PC-9 (cell line): Measurements from ENCODE around the gene GLIPR1. TPM values are rescaled to one million over a fixed set of nuclear protein-coding genes. Genes with fewer than 3 reads are reported as not detected.

Source experiments
- BruUV-seq: library from RNA; stranded (reverse); fragments of 400-500 nt; replicated peaks from 2 replicates; lab custom pipeline; 2021; lab: Mats Ljungman, UMichigan
- CTCF ChIA-PET: fragments of 300-600 bp; sonication (Branson Sonifier 250); formaldehyde crosslinking; loops from one replicate; lab custom pipeline; 2022; ENCODE audit warnings: antibody characterized with exemption; lab: Charles Lee
- POLR2A ChIA-PET: fragments of 300-600 bp; sonication (Branson Sonifier 250); formaldehyde crosslinking; loops from one replicate; lab custom pipeline; 2022; ENCODE audit warnings: antibody characterized with exemption; ENCODE audit not compliant: unreplicated experiment; lab: Charles Lee
- DNase-seq, 2 experiments: peaks; one replicate each; pipeline versions ENCODE4 v3.0.0 to v3.0.0-alpha.2; 2015 to 2022; ENCODE audit warnings: mixed read lengths in 1 of 2
- H2AFZ ChIP-seq: fragments of 200-600 bp; sonication (generic); 2 replicates; pipeline ENCODE4 v1.8.1; 2017; ENCODE audit warnings: antibody characterized with exemption
- H3F3A ChIP-seq: fragments of 200-600 bp; sonication (generic); 2 replicates; pipeline ENCODE4 v1.8.1; 2017; ENCODE audit warnings: antibody characterized with exemption, mild to moderate bottlenecking, low read depth; ENCODE audit not compliant: insufficient read depth
- H3K27ac ChIP-seq: fragments of 200-600 bp; sonication (generic); 2 replicates; pipeline ENCODE4 v1.6.1; 2016; ENCODE audit warnings: mixed run types
- H3K27me3 ChIP-seq: fragments of 200-600 bp; sonication (generic); 2 replicates; pipeline ENCODE4 v1.6.1; 2016; ENCODE audit warnings: low read depth, mixed run types; ENCODE audit not compliant: insufficient read depth
- H3K36me3 ChIP-seq: fragments of 200-600 bp; sonication (generic); 2 replicates; pipeline ENCODE4 v1.6.1; 2016; ENCODE audit warnings: low read depth, mixed run types
- H3K4me1 ChIP-seq: fragments of 200-600 bp; sonication (generic); replicated peaks from 2 replicates; pipeline ENCODE4 v1.6.1; 2016; ENCODE audit warnings: mixed run types; ENCODE audit not compliant: insufficient read depth
- H3K4me2 ChIP-seq: fragments of 200-600 bp; sonication (generic); 2 replicates; pipeline ENCODE4 v1.6.1; 2017; ENCODE audit warnings: mixed run types
- H3K4me3 ChIP-seq: fragments of 200-600 bp; sonication (generic); 2 replicates; pipeline ENCODE4 v1.6.1; 2016; ENCODE audit warnings: mixed run types
- H3K79me2 ChIP-seq: fragments of 200-600 bp; sonication (generic); 2 replicates; pipeline ENCODE4 v1.6.1; 2017; ENCODE audit warnings: low read depth, mixed run types
- H3K9me2 ChIP-seq: fragments of 200-600 bp; sonication (generic); 2 replicates; pipeline ENCODE4 v1.8.1; 2017; ENCODE audit warnings: mild to moderate bottlenecking; ENCODE audit not compliant: insufficient read depth
- H3K9me3 ChIP-seq: fragments of 200-600 bp; sonication (generic); 2 replicates; pipeline ENCODE4 v1.8.1; 2016; ENCODE audit warnings: low read depth; ENCODE audit not compliant: insufficient read depth
- H4K20me1 ChIP-seq: fragments of 200-600 bp; sonication (generic); 2 replicates; pipeline ENCODE4 v1.8.1; 2017; ENCODE audit not compliant: insufficient read depth
- EZH2 ChIP-seq: fragments of 200-600 bp; sonication (generic); IDR thresholded peaks from 2 replicates; pipeline ENCODE4 v1.8.0; 2017; ENCODE audit warnings: antibody characterized with exemption, low read depth
- intact Hi-C: fragments of 100-400 bp; cut with micrococcal nuclease; formaldehyde crosslinking; loops from one replicate; pipeline ENCODE4 v1.10.0; 2022; ENCODE audit not compliant: unreplicated experiment
- total RNA-seq: library from RNA; stranded (reverse); gene quantifications from 2 replicates; pipeline ENCODE4 v1.2.3, GENCODE V29; 2021
- TF ChIP-seq, protein P1 (sequence below): fragments of 200-600 bp; sonication (generic); conservative IDR thresholded peaks from 2 replicates; pipeline ENCODE4 v1.6.1; 2017; ENCODE audit warnings: mixed run types, antibody characterized with exemption, mild to moderate bottlenecking, moderate library complexity

The GLIPR1 gene
- total RNA-seq, 1 experiment from 2014 or later: 14.1 TPM

DNA sequence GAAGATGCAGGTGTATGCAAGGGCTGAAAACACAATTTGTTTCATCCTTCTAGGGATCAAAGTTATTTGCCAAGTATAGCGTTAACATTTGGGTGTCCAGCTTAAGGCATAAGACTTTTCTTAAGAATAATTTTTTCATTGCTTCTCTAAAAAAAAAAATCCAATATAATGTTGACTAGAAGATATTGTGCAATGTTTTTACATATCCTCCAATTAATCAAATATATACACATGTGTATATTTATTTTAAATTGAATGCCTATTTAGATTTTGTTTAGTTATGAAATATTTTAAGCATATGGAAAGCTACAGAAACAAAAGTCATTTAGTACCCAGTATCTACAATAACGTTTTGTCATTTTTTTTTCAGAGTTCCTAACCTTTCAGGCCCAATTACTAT is 59.3 kb downstream of the GLIPR1 start:
- Histone ChIP-seq H3F3A (no peaks in the 10 kb centered on the region), H3K36me3 (no peaks in the 10 kb centered on the region), H3K4me2 (no peak overlapping the region), H3K4me3 (no peak overlapping the region), H3K4me1 (no peaks in the 10 kb centered on the region), H3K27ac (no peak overlapping the region), H4K20me1 (no peaks in the 10 kb centered on the region), H3K79me2 (no peaks in the 10 kb centered on the region), H3K27me3 (no peaks in the 10 kb centered on the region), H2AFZ (0 out of 2 replicates have a peak overlapping the region, but pooled peaks have one; percentile 15), H3K9me2 (peaks cover 5% of the 10 kb centered on the region), H3K9me3 (no peaks in the 10 kb centered on the region)
- ChIA-PET POLR2A (no interaction called here), CTCF (no interaction called here)
- no peak for TF ChIP-seq EZH2
- TF ChIP-seq, protein P1, sequence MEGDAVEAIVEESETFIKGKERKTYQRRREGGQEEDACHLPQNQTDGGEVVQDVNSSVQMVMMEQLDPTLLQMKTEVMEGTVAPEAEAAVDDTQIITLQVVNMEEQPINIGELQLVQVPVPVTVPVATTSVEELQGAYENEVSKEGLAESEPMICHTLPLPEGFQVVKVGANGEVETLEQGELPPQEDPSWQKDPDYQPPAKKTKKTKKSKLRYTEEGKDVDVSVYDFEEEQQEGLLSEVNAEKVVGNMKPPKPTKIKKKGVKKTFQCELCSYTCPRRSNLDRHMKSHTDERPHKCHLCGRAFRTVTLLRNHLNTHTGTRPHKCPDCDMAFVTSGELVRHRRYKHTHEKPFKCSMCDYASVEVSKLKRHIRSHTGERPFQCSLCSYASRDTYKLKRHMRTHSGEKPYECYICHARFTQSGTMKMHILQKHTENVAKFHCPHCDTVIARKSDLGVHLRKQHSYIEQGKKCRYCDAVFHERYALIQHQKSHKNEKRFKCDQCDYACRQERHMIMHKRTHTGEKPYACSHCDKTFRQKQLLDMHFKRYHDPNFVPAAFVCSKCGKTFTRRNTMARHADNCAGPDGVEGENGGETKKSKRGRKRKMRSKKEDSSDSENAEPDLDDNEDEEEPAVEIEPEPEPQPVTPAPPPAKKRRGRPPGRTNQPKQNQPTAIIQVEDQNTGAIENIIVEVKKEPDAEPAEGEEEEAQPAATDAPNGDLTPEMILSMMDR: no peak
- no peak for DNase-seq
- BruUV-seq: no TSS peak
- intact Hi-C loops: no loop called here

DNA sequence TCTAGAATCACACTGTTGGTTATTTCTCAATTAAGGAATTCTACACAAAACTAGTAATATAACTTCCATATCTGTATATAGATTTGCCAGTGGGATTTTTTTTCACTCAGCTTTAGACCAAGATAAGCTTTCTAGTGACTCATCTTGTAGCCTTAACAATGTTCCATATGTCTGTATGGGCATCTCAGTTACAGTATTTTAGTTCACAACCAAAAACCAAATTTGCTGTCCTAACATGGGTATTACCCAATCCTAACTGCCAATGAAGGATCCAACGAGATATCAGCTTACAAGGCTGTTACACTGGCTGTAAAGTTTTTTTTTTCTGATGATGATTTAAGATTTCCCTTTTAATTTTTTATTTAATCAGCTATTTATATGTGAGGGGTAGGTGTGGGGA is 62.4 kb downstream of the GLIPR1 start:
- H3F3A ChIP-seq: no peaks in the 10 kb centered on the region
- ChIA-PET CTCF (no interaction called here), POLR2A (interaction anchor here (0.7 kb wide), 1 partner anchor 461 kb away, joined by 10 read pairs; no protein-coding TSS in a partner anchor)
- no peaks in the 10 kb centered on the region for H4K20me1 ChIP-seq
- no peaks in the 10 kb centered on the region for H3K36me3 ChIP-seq
- H2AFZ ChIP-seq: no peak overlapping the region
- TF ChIP-seq, protein P1: no peak
- TF ChIP-seq EZH2: no peak
- H3K27me3 ChIP-seq: no peaks in the 10 kb centered on the region
- H3K27ac ChIP-seq: no peak overlapping the region
- intact Hi-C loops: no loop called here
- no peak overlapping the region for H3K4me2 ChIP-seq
- H3K79me2 ChIP-seq: no peaks in the 10 kb centered on the region
- no TSS peak for BruUV-seq
- H3K4me3 ChIP-seq: no peak overlapping the region
- no peaks in the 10 kb centered on the region for H3K4me1 ChIP-seq
- no peaks in the 10 kb centered on the region for H3K9me3 ChIP-seq
- peaks cover 5% of the 10 kb centered on the region for H3K9me2 ChIP-seq
- no peak for DNase-seq

DNA sequence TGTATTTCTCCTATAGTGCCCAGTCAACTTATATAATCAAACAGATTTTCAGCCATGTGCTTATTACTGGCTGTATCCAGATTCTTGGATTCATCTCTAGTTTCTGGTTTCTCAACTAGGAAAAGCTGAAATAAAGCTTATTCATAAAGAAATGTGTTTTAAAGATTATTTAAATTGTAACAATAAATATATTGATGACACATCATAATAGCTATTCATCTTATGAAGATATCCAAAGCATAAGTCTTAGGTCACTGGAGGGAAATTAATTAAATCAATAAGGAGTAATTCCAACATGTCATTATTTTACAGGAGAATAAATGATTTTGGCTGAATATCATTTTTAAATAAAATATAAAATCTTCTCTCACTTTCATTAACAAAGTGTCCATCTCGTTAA is 63.0 kb downstream of the GLIPR1 start:
- no peak overlapping the region for H3K4me3 ChIP-seq
- CTCF ChIA-PET: no interaction called here
- no peaks in the 10 kb centered on the region for H3K79me2 ChIP-seq
- intact Hi-C loops: no loop called here
- POLR2A ChIA-PET: no interaction called here
- H3F3A ChIP-seq: no peaks in the 10 kb centered on the region
- no peak for DNase-seq
- no peak overlapping the region for H3K4me2 ChIP-seq
- peaks cover 2% of the 10 kb centered on the region for H3K4me1 ChIP-seq
- H3K27me3 ChIP-seq: no peaks in the 10 kb centered on the region
- H3K36me3 ChIP-seq: no peaks in the 10 kb centered on the region
- H3K9me3 ChIP-seq: no peaks in the 10 kb centered on the region
- no peaks in the 10 kb centered on the region for H4K20me1 ChIP-seq
- H3K27ac ChIP-seq: no peak overlapping the region
- no TSS peak for BruUV-seq
- TF ChIP-seq, protein P1: no peak
- TF ChIP-seq EZH2: no peak
- H2AFZ ChIP-seq: no peak overlapping the region
- H3K9me2 ChIP-seq: peaks cover 5% of the 10 kb centered on the region
